Stimulated activated naive CD8-positive, alpha-beta T cell treated with anti-CD3 and anti-CD28 coated beads, Interleukin-15, Interleukin-2, amounts not matched to agents 100 ng/mL and 50 ng/mL, for 24 hours (primary cell): Measurements from ENCODE around the gene EFNA5.

Source experiments
- H3K27ac Mint-ChIP-seq: one replicate; pipeline ENCODE4 v1.8.0; 2021; ENCODE audit warnings: mild to moderate bottlenecking, mixed read lengths
- H3K27me3 Mint-ChIP-seq: one replicate; pipeline ENCODE4 v1.8.0; 2021; ENCODE audit warnings: mixed read lengths
- H3K36me3 Mint-ChIP-seq: one replicate; pipeline ENCODE4 v1.8.0; 2021; ENCODE audit warnings: low read depth, mixed read lengths
- H3K4me1 Mint-ChIP-seq: one replicate; pipeline ENCODE4 v1.8.0; 2021; ENCODE audit warnings: low read depth, mixed read lengths
- H3K4me3 Mint-ChIP-seq: one replicate; pipeline ENCODE4 v1.8.0; 2021; ENCODE audit warnings: mild to moderate bottlenecking, mixed read lengths
- H3K9me3 Mint-ChIP-seq: one replicate; pipeline ENCODE4 v1.8.0; 2021; ENCODE audit warnings: mixed read lengths

The EFNA5 gene

GRCh38 chr5:107545486-107545885, 125.3 kb downstream of the EFNA5 start:
- no peaks in the 10 kb centered on the region for H3K9me3 Mint-ChIP-seq
- no peak overlapping the region for H3K27ac Mint-ChIP-seq
- no peaks in the 10 kb centered on the region for H3K27me3 Mint-ChIP-seq
- no peaks in the 10 kb centered on the region for H3K36me3 Mint-ChIP-seq
- H3K4me3 Mint-ChIP-seq = no peak overlapping the region
- no peaks in the 10 kb centered on the region for H3K4me1 Mint-ChIP-seq

- Mint-ChIP-seq H3K27me3 (no peaks in the 10 kb centered on the region), H3K36me3 (no peaks in the 10 kb centered on the region), H3K9me3 (no peaks in the 10 kb centered on the region), H3K4me1 (no peaks in the 10 kb centered on the region), H3K27ac (no peak overlapping the region), H3K4me3 (no peak overlapping the region)
Observed at GRCh38 chr5:107544967-107545366, 125.8 kb downstream of the EFNA5 start.

GRCh38 chr5:107544476-107544875, 126.3 kb downstream of the EFNA5 start:
- H3K4me3 Mint-ChIP-seq = no peak overlapping the region
- H3K9me3 Mint-ChIP-seq = no peaks in the 10 kb centered on the region
- no peak overlapping the region for H3K27ac Mint-ChIP-seq
- H3K4me1 Mint-ChIP-seq = no peaks in the 10 kb centered on the region
- no peaks in the 10 kb centered on the region for H3K27me3 Mint-ChIP-seq
- H3K36me3 Mint-ChIP-seq = no peaks in the 10 kb centered on the region

GRCh38 chr5:107543868-107544267, 126.9 kb downstream of the EFNA5 start:
- Mint-ChIP-seq H3K36me3 (no peaks in the 10 kb centered on the region), H3K4me3 (no peak overlapping the region), H3K27ac (no peak overlapping the region), H3K27me3 (peaks cover 3% of the 10 kb centered on the region), H3K4me1 (peaks cover 3% of the 10 kb centered on the region), H3K9me3 (no peaks in the 10 kb centered on the region)

GRCh38 chr5:107542831-107543231, 127.9 kb downstream of the EFNA5 start:
- Mint-ChIP-seq H3K27ac (no peak overlapping the region), H3K9me3 (no peaks in the 10 kb centered on the region), H3K27me3 (peaks cover 7% of the 10 kb centered on the region), H3K4me3 (no peak overlapping the region), H3K4me1 (peaks cover 9% of the 10 kb centered on the region), H3K36me3 (no peaks in the 10 kb centered on the region)

GRCh38 chr5:107542428-107542827, 128.3 kb downstream of the EFNA5 start:
- no peak overlapping the region for H3K27ac Mint-ChIP-seq
- H3K27me3 Mint-ChIP-seq = peaks cover 7% of the 10 kb centered on the region
- no peaks in the 10 kb centered on the region for H3K9me3 Mint-ChIP-seq
- peaks cover 9% of the 10 kb centered on the region for H3K4me1 Mint-ChIP-seq
- H3K36me3 Mint-ChIP-seq = no peaks in the 10 kb centered on the region
- H3K4me3 Mint-ChIP-seq = no peak overlapping the region

- H3K9me3 Mint-ChIP-seq = no peaks in the 10 kb centered on the region
- peaks cover 9% of the 10 kb centered on the region for H3K4me1 Mint-ChIP-seq
- H3K27me3 Mint-ChIP-seq = peaks cover 7% of the 10 kb centered on the region
- no peak overlapping the region for H3K27ac Mint-ChIP-seq
- no peak overlapping the region for H3K4me3 Mint-ChIP-seq
- H3K36me3 Mint-ChIP-seq = no peaks in the 10 kb centered on the region
Observed at GRCh38 chr5:107541400-107541799, 129.3 kb downstream of the EFNA5 start.

- Mint-ChIP-seq H3K27me3 (peaks cover 7% of the 10 kb centered on the region), H3K9me3 (no peaks in the 10 kb centered on the region), H3K4me1 (peaks cover 9% of the 10 kb centered on the region), H3K27ac (no peak overlapping the region), H3K36me3 (no peaks in the 10 kb centered on the region), H3K4me3 (no peak overlapping the region)
Observed at GRCh38 chr5:107539726-107540330, 130.9 kb downstream of the EFNA5 start.

- Mint-ChIP-seq H3K27ac (no peak overlapping the region), H3K9me3 (no peaks in the 10 kb centered on the region), H3K4me3 (no peak overlapping the region), H3K36me3 (no peaks in the 10 kb centered on the region), H3K27me3 (peaks cover 7% of the 10 kb centered on the region), H3K4me1 (peaks cover 9% of the 10 kb centered on the region)
Observed at GRCh38 chr5:107538805-107539445, 131.8 kb downstream of the EFNA5 start.

GRCh38 chr5:107538331-107538730, 132.4 kb downstream of the EFNA5 start:
- Mint-ChIP-seq H3K27ac (no peak overlapping the region), H3K4me3 (no peak overlapping the region), H3K9me3 (no peaks in the 10 kb centered on the region), H3K4me1 (peaks cover 9% of the 10 kb centered on the region), H3K36me3 (no peaks in the 10 kb centered on the region), H3K27me3 (peaks cover 7% of the 10 kb centered on the region)

- H3K27ac Mint-ChIP-seq = no peak overlapping the region
- H3K36me3 Mint-ChIP-seq = no peaks in the 10 kb centered on the region
- no peak overlapping the region for H3K4me3 Mint-ChIP-seq
- peaks cover 7% of the 10 kb centered on the region for H3K27me3 Mint-ChIP-seq
- peaks cover 9% of the 10 kb centered on the region for H3K4me1 Mint-ChIP-seq
- no peaks in the 10 kb centered on the region for H3K9me3 Mint-ChIP-seq
Observed at GRCh38 chr5:107535849-107536248, 134.9 kb downstream of the EFNA5 start.

GRCh38 chr5:107533910-107534876, 136.5 kb downstream of the EFNA5 start:
- Mint-ChIP-seq H3K36me3 (no peaks in the 10 kb centered on the region), H3K27ac (no peak overlapping the region), H3K9me3 (no peaks in the 10 kb centered on the region), H3K4me1 (peaks cover 9% of the 10 kb centered on the region), H3K27me3 (peaks cover 11% of the 10 kb centered on the region), H3K4me3 (no peak overlapping the region)

GRCh38 chr5:107532916-107533315, 137.8 kb downstream of the EFNA5 start:
- Mint-ChIP-seq H3K4me3 (no peak overlapping the region), H3K4me1 (no peaks in the 10 kb centered on the region), H3K27me3 (peaks cover 4% of the 10 kb centered on the region), H3K36me3 (no peaks in the 10 kb centered on the region), H3K9me3 (no peaks in the 10 kb centered on the region), H3K27ac (no peak overlapping the region)

- H3K4me3 Mint-ChIP-seq = no peak overlapping the region
- no peak overlapping the region for H3K27ac Mint-ChIP-seq
- H3K4me1 Mint-ChIP-seq = no peaks in the 10 kb centered on the region
- peaks cover 4% of the 10 kb centered on the region for H3K27me3 Mint-ChIP-seq
- no peaks in the 10 kb centered on the region for H3K9me3 Mint-ChIP-seq
- H3K36me3 Mint-ChIP-seq = no peaks in the 10 kb centered on the region
Observed at GRCh38 chr5:107532169-107532878, 138.4 kb downstream of the EFNA5 start.

GRCh38 chr5:107531308-107531707, 139.4 kb downstream of the EFNA5 start:
- H3K4me1 Mint-ChIP-seq = no peaks in the 10 kb centered on the region
- no peaks in the 10 kb centered on the region for H3K36me3 Mint-ChIP-seq
- peaks cover 4% of the 10 kb centered on the region for H3K27me3 Mint-ChIP-seq
- H3K4me3 Mint-ChIP-seq = no peak overlapping the region
- no peak overlapping the region for H3K27ac Mint-ChIP-seq
- no peaks in the 10 kb centered on the region for H3K9me3 Mint-ChIP-seq
